NCI-H146 (cell line): ENCODE results near the gene NDC1.
"Not testable (repeated sequence)": the region's sequence is repeated elsewhere in the genome, so short reads cannot be mapped to it uniquely, and the experiment has no call there.

Source experiments
- DNase-seq: peaks from one replicate; lab custom pipeline; 2025; lab: John Stamatoyannopoulos, UW

The NDC1 gene

GRCh38 chr1:53837924-53838653 is at the start of gene NDC1:
TSS of gene NDC1 (minus strand) at chr1:53838296. CDS start at chr1:53838261, 35 bp downstream.
- DNase-seq: peak; percentile 98

- DNase-seq: not testable (repeated sequence)
Measured at GRCh38 chr1:53883600-53883999, 45.5 kb upstream of the NDC1 start.

GRCh38 chr1:53881853-53882252 is 43.8 kb upstream of the NDC1 start:
- not testable (repeated sequence) for DNase-seq

- peak; percentile 49 for DNase-seq
Measured at GRCh38 chr1:53878492-53879105, 40.5 kb upstream of the NDC1 start.

GRCh38 chr1:53875150-53875549 is 37.1 kb upstream of the NDC1 start:
- DNase-seq: not testable (repeated sequence)

- no peak for DNase-seq
Measured at GRCh38 chr1:53871773-53872484, 33.8 kb upstream of the NDC1 start.

- DNase-seq: no peak
Measured at GRCh38 chr1:53871221-53871620, 33.1 kb upstream of the NDC1 start.

GRCh38 chr1:53869454-53870117 is 31.5 kb upstream of the NDC1 start:
- DNase-seq: no peak

GRCh38 chr1:53868565-53868964 is 30.5 kb upstream of the NDC1 start:
- DNase-seq: no peak

- DNase-seq: no peak
Measured at GRCh38 chr1:53862507-53862906, 24.4 kb upstream of the NDC1 start.

GRCh38 chr1:53860967-53861411 is 22.9 kb upstream of the NDC1 start:
- DNase-seq: peak; percentile 52

- no peak for DNase-seq
Measured at GRCh38 chr1:53851571-53852285, 13.6 kb upstream of the NDC1 start.

- DNase-seq: no peak
Measured at GRCh38 chr1:53850082-53850673, 12.1 kb upstream of the NDC1 start.

- no peak for DNase-seq
Measured at GRCh38 chr1:53847980-53848379, 9.9 kb upstream of the NDC1 start.

GRCh38 chr1:53842347-53842746 is 4.3 kb upstream of the NDC1 start:
- DNase-seq: no peak

GRCh38 chr1:53838654-53838974 is 518 bp upstream of the NDC1 start:
- no peak for DNase-seq

- DNase-seq: no peak
Measured at GRCh38 chr1:53837646-53837923, 511 bp downstream of the NDC1 start.

- no peak for DNase-seq
Measured at GRCh38 chr1:53835491-53835890, 2.6 kb downstream of the NDC1 start.

GRCh38 chr1:53834776-53835175 is 3.3 kb downstream of the NDC1 start:
- DNase-seq: no peak

GRCh38 chr1:53833393-53833792 is 4.7 kb downstream of the NDC1 start:
- DNase-seq: no peak

- no peak for DNase-seq
Measured at GRCh38 chr1:53826367-53826766, 11.7 kb downstream of the NDC1 start.

- no peak for DNase-seq
Measured at GRCh38 chr1:53825306-53825705, 12.8 kb downstream of the NDC1 start.
